NCI-H1105 (cell line): Measurements from ENCODE around the gene ATP5PD.

Experiments used
- DNase-seq: peaks from one replicate; lab custom pipeline; 2025; lab: John Stamatoyannopoulos, UW

Gene ATP5PD

GRCh38 chr17:75046407-75047289 is at the start of gene ATP5PD, which contains the start of gene KCTD2:
Gene ATP5PD, minus strand, starts transcription at chr17:75046969. Its CDS starts 4,319 bp downstream, at chr17:75042650.
Gene KCTD2, plus strand, starts transcription at chr17:75047225. Its CDS starts 26 bp downstream, at chr17:75047251.
- peak; percentile 93 for DNase-seq

DNA sequence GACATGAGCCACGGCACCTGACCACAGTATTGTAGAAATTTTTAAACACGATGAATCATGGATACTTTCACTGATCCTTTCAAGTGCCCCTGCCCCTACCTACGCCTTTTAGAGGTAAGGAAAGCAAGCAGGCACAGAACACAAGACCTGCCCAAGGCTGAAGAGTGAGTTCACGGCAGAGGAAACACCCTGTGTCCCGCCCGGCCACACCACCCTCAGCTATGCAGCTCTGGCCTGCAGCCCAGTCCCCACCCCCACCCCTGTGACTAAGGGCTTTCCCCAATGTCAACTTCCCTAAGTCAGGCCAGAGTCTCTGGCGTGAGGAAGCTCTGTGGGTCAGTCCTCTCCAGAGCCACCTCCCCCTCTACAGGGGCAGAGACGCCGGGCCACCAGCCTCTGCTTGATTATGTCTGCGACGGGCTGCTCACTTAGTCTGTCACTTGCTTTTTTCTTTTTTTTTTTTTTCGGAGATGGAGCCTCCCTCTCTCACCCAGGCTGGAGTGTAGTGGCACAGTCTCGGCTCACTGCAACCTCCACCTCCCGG is 49.4 kb upstream of the ATP5PD start:
- no peak for DNase-seq

DNA sequence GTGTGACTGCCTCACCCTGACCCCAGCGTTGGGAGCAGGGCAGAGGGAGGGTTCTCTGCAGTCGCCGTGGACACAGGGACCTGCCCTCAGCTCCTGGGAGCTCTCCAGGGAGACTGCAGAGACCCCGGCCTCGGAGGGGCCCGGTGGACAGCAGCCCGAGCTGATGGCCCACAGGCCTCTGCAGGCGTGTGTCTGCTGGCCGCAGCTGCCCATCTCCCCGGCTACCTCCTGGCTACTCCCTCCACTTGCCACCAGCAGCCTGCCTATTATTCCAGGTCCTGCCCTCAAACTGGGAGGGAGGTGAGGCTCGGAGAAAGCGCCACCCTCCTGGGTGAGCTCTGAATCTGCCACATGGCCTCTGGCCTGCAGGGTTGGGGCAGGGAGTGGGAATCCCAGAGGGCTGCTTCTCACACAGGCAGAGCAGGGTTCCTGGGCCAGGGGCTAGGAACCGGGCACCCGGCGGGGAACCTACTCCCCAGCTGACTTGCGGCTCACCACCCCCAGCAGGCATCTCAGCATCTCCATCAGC is 48.2 kb upstream of the ATP5PD start:
- DNase-seq: no peak

DNA sequence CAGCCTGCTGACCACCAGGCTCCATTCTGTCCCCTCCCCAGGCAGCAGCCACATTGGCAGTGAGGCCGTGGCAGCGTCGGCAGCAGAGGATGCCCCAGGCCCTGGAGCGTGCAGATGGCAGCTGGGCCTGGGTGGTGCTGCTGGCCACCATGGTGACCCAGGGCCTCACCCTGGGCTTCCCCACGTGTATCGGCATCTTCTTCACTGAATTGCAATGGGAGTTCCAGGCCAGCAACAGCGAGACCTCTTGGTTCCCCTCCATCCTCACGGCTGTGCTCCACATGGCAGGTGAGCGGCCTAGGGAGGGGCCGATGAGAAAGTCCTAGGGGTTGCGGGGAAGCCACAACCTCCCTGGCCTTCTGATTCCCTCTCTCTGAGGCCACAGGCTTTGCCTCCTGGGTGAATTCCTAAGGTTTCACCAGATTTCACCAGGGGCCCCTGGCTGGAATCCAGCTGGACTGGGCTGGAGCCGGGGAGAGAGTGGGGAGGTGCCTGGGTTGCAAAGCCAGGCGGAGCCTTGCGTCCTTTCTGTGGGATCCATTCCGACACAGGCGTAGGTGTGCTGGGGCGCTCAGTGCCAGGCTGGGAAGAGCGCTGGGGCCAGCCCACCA is 46.9 kb upstream of the ATP5PD start:
- DNase-seq: no peak

GRCh38 chr17:75091855-75092327 is 45.1 kb upstream of the ATP5PD start:
- no peak for DNase-seq

GRCh38 chr17:75090871-75091854 is 44.4 kb upstream of the ATP5PD start:
- no peak for DNase-seq

DNA sequence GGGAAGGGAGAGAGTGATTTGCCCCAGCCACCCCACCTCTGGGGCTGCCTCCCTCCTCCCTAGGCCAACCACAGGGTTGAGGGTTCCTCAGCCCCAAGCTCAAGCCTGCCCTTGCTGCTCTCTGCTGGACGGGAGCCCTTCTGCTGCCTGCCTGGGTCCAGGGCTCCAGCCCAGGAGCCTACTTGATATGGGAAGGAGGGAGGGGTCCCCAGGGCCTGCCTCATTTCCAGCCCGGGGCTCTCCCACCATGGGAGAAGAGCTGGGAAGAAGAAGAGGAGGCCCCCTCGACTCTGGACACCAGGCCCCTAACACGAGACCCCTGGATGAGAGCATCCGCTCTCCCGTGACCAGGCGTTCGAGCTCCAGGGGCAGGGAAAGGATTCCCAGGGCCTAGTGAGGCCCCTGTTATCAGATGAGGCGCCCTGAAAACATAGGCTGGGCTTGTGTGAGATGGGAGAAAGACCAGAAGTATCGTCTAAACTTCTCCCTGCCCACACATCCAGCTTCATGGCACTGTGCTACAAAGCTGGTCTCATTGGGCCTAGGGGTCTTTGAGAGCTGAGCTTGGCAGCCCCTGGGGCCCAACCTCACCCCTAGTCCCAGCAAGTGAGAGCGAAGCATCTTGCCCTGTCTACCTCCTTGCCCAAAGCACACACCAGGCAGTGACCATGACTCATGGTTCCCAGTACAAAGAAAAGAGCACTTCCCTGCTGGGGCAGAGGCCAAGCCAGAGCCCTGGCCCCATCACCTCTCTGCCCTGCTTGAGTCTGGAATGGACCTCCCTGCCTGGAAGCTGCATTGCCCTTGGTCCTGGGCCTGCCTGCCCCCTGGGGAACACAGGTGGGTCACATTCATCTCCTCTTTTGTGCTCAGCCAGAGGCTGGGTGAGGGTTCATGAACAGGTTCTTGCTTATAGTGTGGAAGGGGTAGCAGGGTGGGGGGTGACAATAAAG is 42.0 kb upstream of the ATP5PD start:
- no peak for DNase-seq

GRCh38 chr17:75087558-75088453 is 41.0 kb upstream of the ATP5PD start, which contains the start of gene SLC16A5:
Gene SLC16A5, plus strand, starts transcription at chr17:75087954. Its CDS starts 5,683 bp downstream, at chr17:75093637.
- no peak for DNase-seq

- DNase-seq: no peak
Measured at GRCh38 chr17:75087182-75087557, 40.4 kb upstream of the ATP5PD start.

- no peak for DNase-seq
Measured at GRCh38 chr17:75086496-75087181, 39.9 kb upstream of the ATP5PD start.

- no peak for DNase-seq
Measured at GRCh38 chr17:75084039-75084660, 37.4 kb upstream of the ATP5PD start.

DNA sequence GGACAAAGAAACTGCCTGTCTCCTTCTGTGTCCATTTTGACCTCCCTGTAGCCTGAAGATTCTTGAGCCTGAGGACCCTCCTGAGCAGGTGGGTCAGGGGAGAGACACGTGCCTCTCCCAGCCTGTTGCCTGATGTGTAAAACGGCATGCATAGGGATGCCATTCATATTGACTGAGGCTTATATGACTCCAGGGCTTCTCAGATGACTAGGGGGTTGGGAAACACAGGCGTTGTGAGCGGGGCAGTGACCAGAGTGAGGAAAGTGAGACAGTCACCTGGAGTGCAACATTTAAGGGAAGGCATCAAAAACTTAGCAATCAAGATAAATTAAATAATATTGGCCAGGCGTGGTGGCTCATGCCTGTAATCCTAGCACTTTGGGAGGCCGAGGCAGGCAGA is 35.9 kb upstream of the ATP5PD start:
- DNase-seq: no peak

- no peak for DNase-seq
Measured at GRCh38 chr17:75081611-75082540, 35.1 kb upstream of the ATP5PD start.

DNA sequence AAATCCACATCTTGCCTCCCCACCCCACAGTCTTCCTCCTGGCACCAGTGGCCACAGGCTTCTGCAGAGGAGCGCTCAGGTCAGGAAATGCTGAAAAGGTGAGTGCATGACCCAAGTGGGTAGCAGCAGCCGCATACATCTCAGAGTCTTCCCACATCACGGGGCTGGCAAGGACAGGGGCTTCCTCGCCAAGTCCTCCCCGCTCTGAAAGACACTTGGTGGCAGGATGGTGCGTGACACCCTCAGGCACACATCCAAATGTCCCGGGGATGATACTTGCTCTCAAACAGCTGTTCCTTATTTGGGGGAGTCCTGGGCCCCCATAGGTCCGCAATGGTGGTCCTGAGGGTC is 32.2 kb upstream of the ATP5PD start:
- no peak for DNase-seq

GRCh38 chr17:75078284-75079022 is 31.7 kb upstream of the ATP5PD start:
- DNase-seq: no peak
